Astrocyte of the hippocampus (primary cell): ENCODE measurements around the gene GSG1L.

Experiments
- DNase-seq: peaks from one replicate; pipeline ENCODE4 v3.0.0; 2011; ENCODE audit warnings: low read depth, low spot score

GSG1L gene

DNA sequence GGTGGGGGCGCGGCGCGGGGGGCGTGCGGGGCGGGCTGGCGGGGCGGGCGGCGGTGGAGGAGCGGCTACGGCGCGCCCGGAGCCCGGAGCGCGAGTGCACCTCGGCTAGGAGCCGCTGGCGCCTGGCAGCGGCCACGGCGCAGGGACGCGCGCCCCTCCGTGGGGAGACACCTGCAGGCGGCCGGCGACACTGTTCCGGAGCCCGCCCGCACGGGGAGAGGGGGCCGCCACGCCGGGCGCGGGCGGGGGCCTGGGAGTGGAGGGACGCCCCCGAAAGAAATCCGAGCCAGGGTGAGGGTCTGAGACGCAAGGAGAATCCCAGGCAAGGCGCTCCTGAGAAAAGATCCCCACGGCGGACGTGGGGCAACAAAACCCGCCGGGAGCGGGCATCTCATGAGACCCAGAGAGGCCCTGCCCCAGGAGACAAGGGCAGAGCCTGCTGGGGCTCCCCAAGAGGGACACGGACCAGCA lies at the start of gene GSG1L:
GSG1L (minus strand) TSS at position 124 of the 471 bp plus-strand sequence. CDS start 290 bp downstream, outside the sequence.
- peak; percentile 49 for DNase-seq

- DNase-seq = no peak
Measured at GRCh38 chr16:28112908-28113307, 49.4 kb upstream of the GSG1L start.

DNA sequence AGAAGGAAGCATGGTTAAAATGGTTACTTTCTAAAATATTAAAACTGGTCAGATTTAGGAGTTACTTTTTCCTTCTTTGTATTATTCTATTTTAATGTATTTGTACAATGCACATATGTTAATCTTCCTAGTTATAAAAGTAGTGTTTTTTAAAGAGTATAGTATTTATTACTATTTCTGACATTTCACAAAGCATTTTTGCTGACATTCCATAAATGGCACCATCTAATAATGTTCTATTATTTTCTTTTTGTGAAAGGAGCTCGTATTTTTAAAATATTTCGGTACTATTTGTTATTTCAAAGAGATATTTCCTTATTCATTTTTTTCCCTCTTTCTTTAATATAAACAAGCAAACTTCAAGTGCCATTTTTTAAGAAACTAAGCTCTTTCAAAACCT lies 47.5 kb upstream of the GSG1L start:
- DNase-seq = no peak

GRCh38 chr16:28110479-28110878 lies 47.0 kb upstream of the GSG1L start:
- no peak for DNase-seq

DNA sequence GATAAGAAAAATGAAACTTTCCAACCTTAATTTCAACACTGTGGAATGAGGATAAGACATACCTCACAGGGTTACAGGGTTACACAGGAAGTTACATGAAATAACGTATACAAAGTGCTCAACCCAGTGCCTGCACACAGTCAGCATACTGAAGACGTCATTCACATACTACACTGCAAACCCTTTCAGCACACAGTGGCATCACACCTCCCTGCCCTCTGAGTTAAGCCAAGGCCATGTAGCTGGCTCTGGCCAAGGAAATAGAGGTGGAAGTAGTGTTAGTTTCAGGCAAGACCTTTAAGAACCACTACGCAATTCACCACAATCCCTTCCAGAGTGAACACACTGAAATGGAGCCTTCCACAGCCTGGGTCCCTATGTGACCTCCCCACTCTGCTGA lies 46.6 kb upstream of the GSG1L start:
- no peak for DNase-seq

- no peak for DNase-seq
Measured at GRCh38 chr16:28108590-28109247, 45.2 kb upstream of the GSG1L start.

GRCh38 chr16:28107232-28107631 lies 43.7 kb upstream of the GSG1L start:
- DNase-seq = no peak

- no peak for DNase-seq
Measured at GRCh38 chr16:28106467-28107215, 43.1 kb upstream of the GSG1L start.

DNA sequence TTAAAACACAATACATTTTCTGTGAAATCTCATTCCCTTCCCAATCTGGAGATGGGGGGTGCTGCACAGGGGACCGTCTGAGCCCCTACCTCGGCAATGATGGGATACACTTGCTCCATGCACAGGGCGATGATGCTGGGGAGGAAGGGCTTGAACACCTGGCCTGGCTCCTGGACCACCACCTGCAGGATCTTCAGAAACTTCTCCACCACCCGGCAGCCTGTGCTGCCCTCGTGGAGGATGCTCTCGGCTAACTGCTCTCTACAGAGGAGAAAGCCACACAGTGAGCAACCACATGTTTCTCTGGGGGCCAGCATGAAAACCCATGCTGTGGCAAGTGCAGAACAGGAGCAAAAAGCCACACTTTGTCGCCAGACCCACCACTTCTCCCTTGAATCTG lies 42.4 kb upstream of the GSG1L start:
- no peak for DNase-seq

DNA sequence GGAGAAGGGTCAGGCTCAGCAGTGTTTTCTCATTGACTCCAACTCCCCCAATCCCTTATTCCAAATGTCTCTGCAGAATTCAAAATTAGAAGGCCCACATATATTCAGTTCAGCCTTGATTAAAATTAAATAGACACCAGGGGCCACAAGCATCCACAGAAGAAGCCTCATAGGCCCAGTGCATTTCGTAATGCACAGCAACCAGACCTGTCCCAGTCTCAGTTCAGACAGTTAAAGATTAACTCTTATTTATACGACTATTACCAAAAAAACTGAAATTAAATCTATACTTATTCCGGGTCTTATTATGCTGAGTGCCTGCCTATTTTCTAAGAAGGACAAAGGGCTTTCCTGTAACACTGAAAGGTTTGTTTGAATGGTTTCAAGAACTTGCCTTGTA lies 41.8 kb upstream of the GSG1L start:
- no peak for DNase-seq

GRCh38 chr16:28104404-28104803 lies 40.9 kb upstream of the GSG1L start:
- no peak for DNase-seq

- DNase-seq = no peak
Measured at GRCh38 chr16:28103516-28104170, 40.1 kb upstream of the GSG1L start.

- DNase-seq = no peak
Measured at GRCh38 chr16:28101533-28101890, 38.0 kb upstream of the GSG1L start.

- DNase-seq = no peak
Measured at GRCh38 chr16:28100810-28101532, 37.5 kb upstream of the GSG1L start.

GRCh38 chr16:28098959-28099945 lies 35.7 kb upstream of the GSG1L start:
- DNase-seq = no peak

GRCh38 chr16:28098171-28098958 lies 34.9 kb upstream of the GSG1L start:
- no peak for DNase-seq

- no peak for DNase-seq
Measured at GRCh38 chr16:28096983-28097899, 33.7 kb upstream of the GSG1L start.

- no peak for DNase-seq
Measured at GRCh38 chr16:28093385-28093725, 29.8 kb upstream of the GSG1L start.
